GM13976 (cell line): ENCODE measurements around the gene NPHP1.

Experiments
- DNase-seq: peaks from one replicate; pipeline ENCODE4 v3.0.0; 2012; ENCODE audit warnings: low spot score
- CTCF ChIP-seq: IDR thresholded peaks from 2 replicates; pipeline ENCODE4 v1.5.1; 2012; ENCODE audit warnings: borderline replicate concordance, mild to moderate bottlenecking; ENCODE audit not compliant: insufficient read depth; ENCODE audit errors: extremely low read depth, missing control alignments, control extremely low read depth
- in situ Hi-C: fragments of 300-500 bp; cut with MboI; formaldehyde crosslinking; loops from one replicate; pipeline ENCODE4 v1.12.0; 2022; ENCODE audit warnings: low sequenced_read_pairs, mixed read lengths, inconsistent platforms; ENCODE audit not compliant: unreplicated experiment

Gene NPHP1

GRCh38 chr2:110180036-110180435 lies 24.8 kb downstream of the NPHP1 start:
- in situ Hi-C loops: no loop called here
- no peak for TF ChIP-seq CTCF
- no peak for DNase-seq

GRCh38 chr2:110173523-110173922 lies 31.3 kb downstream of the NPHP1 start:
- TF ChIP-seq CTCF: no peak
- in situ Hi-C loops: no loop called here
- no peak for DNase-seq

- DNase-seq: no peak
- no peak for TF ChIP-seq CTCF
- in situ Hi-C loops: no loop called here
Measured at GRCh38 chr2:110172506-110172905, 32.3 kb downstream of the NPHP1 start.

- no peak for TF ChIP-seq CTCF
- in situ Hi-C loops: no loop called here
- DNase-seq: no peak
Measured at GRCh38 chr2:110170102-110170501, 34.7 kb downstream of the NPHP1 start.

GRCh38 chr2:110167326-110168000 lies 37.4 kb downstream of the NPHP1 start:
- in situ Hi-C loops: no loop called here
- no peak for DNase-seq

GRCh38 chr2:110166266-110166665 lies 38.5 kb downstream of the NPHP1 start:
- no peak for TF ChIP-seq CTCF
- in situ Hi-C loops: no loop called here
- no peak for DNase-seq

More at GRCh38 chr2:110167326-110168000, 37.4 kb downstream of the NPHP1 start:
- no peak for TF ChIP-seq CTCF
